WTC11 (cell line): ENCODE measurements around the gene SAMD4A. TPM values are rescaled to one million over a fixed set of nuclear protein-coding genes. Genes with fewer than 3 reads are reported as not detected.

Experiments
- ATF1 ChIP-seq: sonication (generic); formaldehyde crosslinking; IDR thresholded peaks from 2 replicates; pipeline ENCODE4 v1.8.1; 2023; ENCODE audit warnings: mild to moderate bottlenecking, moderate library complexity, missing genetic modification reagents
- CREB1 ChIP-seq: sonication (generic); formaldehyde crosslinking; IDR thresholded peaks from 2 replicates; pipeline ENCODE4 v1.8.0; 2023; ENCODE audit warnings: mild to moderate bottlenecking, missing genetic modification reagents
- CTCF ChIP-seq: fragments of 200-600 bp; IDR thresholded peaks from 2 replicates; pipeline ENCODE4 v1.8.0; 2022; ENCODE audit warnings: antibody characterized with exemption
- ESRRA ChIP-seq: sonication (generic); formaldehyde crosslinking; IDR thresholded peaks from 2 replicates; pipeline ENCODE4 v1.8.1; 2022; ENCODE audit warnings: mild to moderate bottlenecking, missing genetic modification reagents, borderline replicate concordance
- FOXK1 ChIP-seq: sonication (generic); formaldehyde crosslinking; IDR thresholded peaks from 2 replicates; pipeline ENCODE4 v1.8.0; 2022; ENCODE audit warnings: mild to moderate bottlenecking, moderate library complexity, missing genetic modification reagents
- FOXP4 ChIP-seq: sonication (generic); formaldehyde crosslinking; IDR thresholded peaks from 2 replicates; pipeline ENCODE4 v1.8.0; 2022; ENCODE audit warnings: mild to moderate bottlenecking, missing genetic modification reagents
- GABPB1 ChIP-seq: sonication (generic); formaldehyde crosslinking; IDR thresholded peaks from 2 replicates; pipeline ENCODE4 v1.8.1; 2023; ENCODE audit warnings: mild to moderate bottlenecking, missing genetic modification reagents
- JUN ChIP-seq: sonication (generic); formaldehyde crosslinking; IDR thresholded peaks from 2 replicates; pipeline ENCODE4 v1.8.0; 2023; ENCODE audit warnings: mild to moderate bottlenecking, missing genetic modification reagents
- MXD4 ChIP-seq: fragments of 250-450 bp; sonication (Bioruptor Pico); IDR thresholded peaks from 2 replicates; pipeline ENCODE4 v1.8.0; 2021; ENCODE audit warnings: mild to moderate bottlenecking, moderate library complexity, borderline replicate concordance
- RELA ChIP-seq: sonication (generic); formaldehyde crosslinking; IDR thresholded peaks from 2 replicates; pipeline ENCODE4 v1.8.1; 2022; ENCODE audit warnings: missing genetic modification reagents, mild to moderate bottlenecking, borderline replicate concordance
- RORB ChIP-seq: fragments of 250-450 bp; sonication (Bioruptor Pico); IDR thresholded peaks from 2 replicates; pipeline ENCODE4 v1.9.0; 2021; ENCODE audit warnings: mild to moderate bottlenecking
- SMAD4 ChIP-seq: sonication (generic); formaldehyde crosslinking; IDR thresholded peaks from 2 replicates; pipeline ENCODE4 v1.8.0; 2022; ENCODE audit warnings: mild to moderate bottlenecking, missing genetic modification reagents
- SP1 ChIP-seq: sonication (generic); formaldehyde crosslinking; conservative IDR thresholded peaks from 2 replicates; pipeline ENCODE4 v1.8.1; 2022; ENCODE audit warnings: missing genetic modification reagents
- ZNF121 ChIP-seq: sonication (generic); formaldehyde crosslinking; IDR thresholded peaks from 2 replicates; pipeline ENCODE4 v1.8.0; 2023; ENCODE audit warnings: missing genetic modification reagents
- total RNA-seq: library from RNA; stranded (reverse); gene quantifications from 3 replicates; pipeline ENCODE4 v1.2.3, GENCODE V29; 2021
- TF ChIP-seq, protein P1 (sequence below): fragments of 250-450 bp; sonication (Bioruptor Pico); IDR thresholded peaks from 2 replicates; pipeline ENCODE4 v1.8.0; 2021; ENCODE audit warnings: mild to moderate bottlenecking
- TF ChIP-seq, protein P2 (sequence below): sonication (generic); formaldehyde crosslinking; IDR thresholded peaks from 2 replicates; pipeline ENCODE4 v1.8.1; 2023; ENCODE audit warnings: mild to moderate bottlenecking, missing genetic modification reagents
- TF ChIP-seq, protein P3 (sequence below): sonication (generic); formaldehyde crosslinking; IDR thresholded peaks from 2 replicates; pipeline ENCODE4 v1.8.1; 2023; ENCODE audit warnings: mild to moderate bottlenecking, missing genetic modification reagents, borderline replicate concordance
- TF ChIP-seq, protein P4 (sequence below): sonication (generic); formaldehyde crosslinking; conservative IDR thresholded peaks from 2 replicates; pipeline ENCODE4 v1.8.1; 2023; ENCODE audit warnings: mild to moderate bottlenecking, low read depth, missing genetic modification reagents, moderate library complexity
- TF ChIP-seq, protein P5 (sequence below): fragments of 250-450 bp; sonication (Bioruptor Pico); conservative IDR thresholded peaks from 2 replicates; pipeline ENCODE4 v1.9.0; 2021; ENCODE audit warnings: mild to moderate bottlenecking
- TF ChIP-seq, protein P6 (sequence below): sonication (generic); formaldehyde crosslinking; IDR thresholded peaks from 2 replicates; pipeline ENCODE4 v1.8.0; 2022; ENCODE audit warnings: mild to moderate bottlenecking, missing genetic modification reagents

The SAMD4A gene
- total RNA-seq, 1 experiment from 2014 or later = 6.0 TPM

DNA sequence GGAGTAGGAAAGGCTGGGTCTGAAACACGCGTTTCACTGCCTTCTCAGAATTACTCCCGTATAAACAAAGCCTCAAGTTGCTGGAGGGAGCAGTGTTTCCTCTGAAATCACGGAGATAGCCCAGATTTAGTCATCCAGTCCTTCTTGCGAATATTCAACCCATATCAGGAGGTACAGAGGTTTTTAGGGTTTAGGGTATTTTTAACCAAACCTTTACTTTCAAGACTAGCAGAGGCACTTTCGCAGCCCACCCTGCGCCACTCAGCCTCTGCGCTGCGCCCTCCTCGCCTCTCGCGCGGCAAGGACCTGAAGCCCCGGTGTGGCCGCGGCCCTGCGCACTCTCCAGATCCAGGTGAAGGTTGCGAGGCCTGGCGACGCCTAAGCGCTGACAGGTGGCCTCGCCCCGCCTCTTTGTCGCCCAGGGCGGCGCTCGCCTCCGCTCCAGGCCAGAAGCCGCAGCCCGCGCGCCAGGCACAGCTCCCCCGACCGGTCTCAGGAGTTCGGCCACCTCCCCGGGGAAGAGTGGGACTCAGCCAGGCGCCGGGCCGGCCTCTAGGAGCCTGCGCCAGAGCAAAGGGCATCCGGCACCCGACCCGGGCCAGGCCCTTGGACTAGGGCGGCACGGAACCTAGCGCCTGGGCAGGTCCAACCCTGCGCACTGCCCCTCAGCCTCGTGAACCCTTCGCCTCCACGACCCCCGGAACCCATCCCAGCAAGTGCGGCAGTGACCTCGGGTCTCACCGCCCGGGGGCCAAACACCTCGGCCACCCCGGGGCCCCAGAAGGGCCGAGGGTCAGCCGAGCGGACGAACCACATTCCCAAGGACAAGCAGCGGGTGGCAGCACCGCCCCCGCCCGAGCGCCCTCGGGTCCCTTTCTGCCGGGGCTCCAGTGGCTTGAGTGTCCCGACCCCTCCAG is 1.8 kb upstream of the SAMD4A start (continued):
- TF ChIP-seq, protein P1, sequence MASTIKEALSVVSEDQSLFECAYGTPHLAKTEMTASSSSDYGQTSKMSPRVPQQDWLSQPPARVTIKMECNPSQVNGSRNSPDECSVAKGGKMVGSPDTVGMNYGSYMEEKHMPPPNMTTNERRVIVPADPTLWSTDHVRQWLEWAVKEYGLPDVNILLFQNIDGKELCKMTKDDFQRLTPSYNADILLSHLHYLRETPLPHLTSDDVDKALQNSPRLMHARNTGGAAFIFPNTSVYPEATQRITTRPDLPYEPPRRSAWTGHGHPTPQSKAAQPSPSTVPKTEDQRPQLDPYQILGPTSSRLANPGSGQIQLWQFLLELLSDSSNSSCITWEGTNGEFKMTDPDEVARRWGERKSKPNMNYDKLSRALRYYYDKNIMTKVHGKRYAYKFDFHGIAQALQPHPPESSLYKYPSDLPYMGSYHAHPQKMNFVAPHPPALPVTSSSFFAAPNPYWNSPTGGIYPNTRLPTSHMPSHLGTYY (CRISPR knock-in tag) = no peak
- TF ChIP-seq, protein P2, sequence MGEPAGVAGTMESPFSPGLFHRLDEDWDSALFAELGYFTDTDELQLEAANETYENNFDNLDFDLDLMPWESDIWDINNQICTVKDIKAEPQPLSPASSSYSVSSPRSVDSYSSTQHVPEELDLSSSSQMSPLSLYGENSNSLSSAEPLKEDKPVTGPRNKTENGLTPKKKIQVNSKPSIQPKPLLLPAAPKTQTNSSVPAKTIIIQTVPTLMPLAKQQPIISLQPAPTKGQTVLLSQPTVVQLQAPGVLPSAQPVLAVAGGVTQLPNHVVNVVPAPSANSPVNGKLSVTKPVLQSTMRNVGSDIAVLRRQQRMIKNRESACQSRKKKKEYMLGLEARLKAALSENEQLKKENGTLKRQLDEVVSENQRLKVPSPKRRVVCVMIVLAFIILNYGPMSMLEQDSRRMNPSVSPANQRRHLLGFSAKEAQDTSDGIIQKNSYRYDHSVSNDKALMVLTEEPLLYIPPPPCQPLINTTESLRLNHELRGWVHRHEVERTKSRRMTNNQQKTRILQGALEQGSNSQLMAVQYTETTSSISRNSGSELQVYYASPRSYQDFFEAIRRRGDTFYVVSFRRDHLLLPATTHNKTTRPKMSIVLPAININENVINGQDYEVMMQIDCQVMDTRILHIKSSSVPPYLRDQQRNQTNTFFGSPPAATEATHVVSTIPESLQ (CRISPR knock-in tag) = no peak
- TF ChIP-seq RELA (CRISPR knock-in tag) (no peak), CREB1 (no peak), SP1 (peak; percentile 38; the same call in 1 of the 2 replicates), ZNF121 (CRISPR knock-in tag) (no peak), CTCF (no peak), ESRRA (no peak), FOXP4 (CRISPR knock-in tag) (no peak), RORB (CRISPR knock-in tag) (no peak), GABPB1 (CRISPR knock-in tag) (no peak), FOXK1 (CRISPR knock-in tag) (0 out of 2 replicates have a peak, but pooled peaks have one; percentile 43), JUN (CRISPR knock-in tag) (no peak), SMAD4 (CRISPR knock-in tag) (no peak), MXD4 (CRISPR knock-in tag) (no peak), ATF1 (CRISPR knock-in tag) (no peak)
- TF ChIP-seq, protein P3, sequence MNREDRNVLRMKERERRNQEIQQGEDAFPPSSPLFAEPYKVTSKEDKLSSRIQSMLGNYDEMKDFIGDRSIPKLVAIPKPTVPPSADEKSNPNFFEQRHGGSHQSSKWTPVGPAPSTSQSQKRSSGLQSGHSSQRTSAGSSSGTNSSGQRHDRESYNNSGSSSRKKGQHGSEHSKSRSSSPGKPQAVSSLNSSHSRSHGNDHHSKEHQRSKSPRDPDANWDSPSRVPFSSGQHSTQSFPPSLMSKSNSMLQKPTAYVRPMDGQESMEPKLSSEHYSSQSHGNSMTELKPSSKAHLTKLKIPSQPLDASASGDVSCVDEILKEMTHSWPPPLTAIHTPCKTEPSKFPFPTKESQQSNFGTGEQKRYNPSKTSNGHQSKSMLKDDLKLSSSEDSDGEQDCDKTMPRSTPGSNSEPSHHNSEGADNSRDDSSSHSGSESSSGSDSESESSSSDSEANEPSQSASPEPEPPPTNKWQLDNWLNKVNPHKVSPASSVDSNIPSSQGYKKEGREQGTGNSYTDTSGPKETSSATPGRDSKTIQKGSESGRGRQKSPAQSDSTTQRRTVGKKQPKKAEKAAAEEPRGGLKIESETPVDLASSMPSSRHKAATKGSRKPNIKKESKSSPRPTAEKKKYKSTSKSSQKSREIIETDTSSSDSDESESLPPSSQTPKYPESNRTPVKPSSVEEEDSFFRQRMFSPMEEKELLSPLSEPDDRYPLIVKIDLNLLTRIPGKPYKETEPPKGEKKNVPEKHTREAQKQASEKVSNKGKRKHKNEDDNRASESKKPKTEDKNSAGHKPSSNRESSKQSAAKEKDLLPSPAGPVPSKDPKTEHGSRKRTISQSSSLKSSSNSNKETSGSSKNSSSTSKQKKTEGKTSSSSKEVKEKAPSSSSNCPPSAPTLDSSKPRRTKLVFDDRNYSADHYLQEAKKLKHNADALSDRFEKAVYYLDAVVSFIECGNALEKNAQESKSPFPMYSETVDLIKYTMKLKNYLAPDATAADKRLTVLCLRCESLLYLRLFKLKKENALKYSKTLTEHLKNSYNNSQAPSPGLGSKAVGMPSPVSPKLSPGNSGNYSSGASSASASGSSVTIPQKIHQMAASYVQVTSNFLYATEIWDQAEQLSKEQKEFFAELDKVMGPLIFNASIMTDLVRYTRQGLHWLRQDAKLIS (CRISPR knock-in tag) = no peak
- TF ChIP-seq, protein P4, sequence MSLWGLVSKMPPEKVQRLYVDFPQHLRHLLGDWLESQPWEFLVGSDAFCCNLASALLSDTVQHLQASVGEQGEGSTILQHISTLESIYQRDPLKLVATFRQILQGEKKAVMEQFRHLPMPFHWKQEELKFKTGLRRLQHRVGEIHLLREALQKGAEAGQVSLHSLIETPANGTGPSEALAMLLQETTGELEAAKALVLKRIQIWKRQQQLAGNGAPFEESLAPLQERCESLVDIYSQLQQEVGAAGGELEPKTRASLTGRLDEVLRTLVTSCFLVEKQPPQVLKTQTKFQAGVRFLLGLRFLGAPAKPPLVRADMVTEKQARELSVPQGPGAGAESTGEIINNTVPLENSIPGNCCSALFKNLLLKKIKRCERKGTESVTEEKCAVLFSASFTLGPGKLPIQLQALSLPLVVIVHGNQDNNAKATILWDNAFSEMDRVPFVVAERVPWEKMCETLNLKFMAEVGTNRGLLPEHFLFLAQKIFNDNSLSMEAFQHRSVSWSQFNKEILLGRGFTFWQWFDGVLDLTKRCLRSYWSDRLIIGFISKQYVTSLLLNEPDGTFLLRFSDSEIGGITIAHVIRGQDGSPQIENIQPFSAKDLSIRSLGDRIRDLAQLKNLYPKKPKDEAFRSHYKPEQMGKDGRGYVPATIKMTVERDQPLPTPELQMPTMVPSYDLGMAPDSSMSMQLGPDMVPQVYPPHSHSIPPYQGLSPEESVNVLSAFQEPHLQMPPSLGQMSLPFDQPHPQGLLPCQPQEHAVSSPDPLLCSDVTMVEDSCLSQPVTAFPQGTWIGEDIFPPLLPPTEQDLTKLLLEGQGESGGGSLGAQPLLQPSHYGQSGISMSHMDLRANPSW (CRISPR knock-in tag) = no peak
- TF ChIP-seq, protein P5, sequence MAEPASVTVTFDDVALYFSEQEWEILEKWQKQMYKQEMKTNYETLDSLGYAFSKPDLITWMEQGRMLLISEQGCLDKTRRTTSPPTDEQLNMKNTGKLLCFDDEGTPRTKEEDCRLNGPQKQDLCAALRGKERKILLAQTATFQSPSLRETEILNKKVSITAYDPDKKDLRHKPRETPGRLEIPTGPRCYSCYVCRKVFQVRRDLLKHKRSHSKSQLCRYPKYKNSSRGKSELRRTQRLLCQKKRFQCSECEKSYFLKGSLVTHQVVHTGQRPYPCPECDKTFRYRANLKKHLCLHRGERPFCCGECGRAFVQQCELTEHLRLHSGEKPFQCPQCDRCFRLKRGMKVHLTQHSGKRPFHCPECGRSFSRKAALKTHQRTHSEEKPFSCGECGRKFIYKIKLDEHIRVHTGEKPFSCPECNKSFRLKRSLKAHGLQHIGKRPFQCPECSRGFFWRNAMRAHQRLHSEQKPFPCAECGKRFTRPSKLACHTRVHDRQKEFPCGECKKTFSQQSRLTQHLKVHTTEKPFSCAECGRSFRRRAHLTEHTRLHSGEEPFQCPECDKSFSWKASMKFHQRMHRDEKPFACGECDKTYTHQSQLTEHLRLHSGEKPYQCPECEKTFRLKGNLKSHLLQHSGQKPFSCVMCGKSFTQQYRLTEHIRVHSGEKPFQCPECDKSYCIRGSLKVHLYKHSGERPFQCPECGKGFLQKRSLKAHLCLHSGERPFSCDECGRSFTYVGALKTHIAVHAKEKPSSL (CRISPR knock-in tag) = no peak
- TF ChIP-seq, protein P6, sequence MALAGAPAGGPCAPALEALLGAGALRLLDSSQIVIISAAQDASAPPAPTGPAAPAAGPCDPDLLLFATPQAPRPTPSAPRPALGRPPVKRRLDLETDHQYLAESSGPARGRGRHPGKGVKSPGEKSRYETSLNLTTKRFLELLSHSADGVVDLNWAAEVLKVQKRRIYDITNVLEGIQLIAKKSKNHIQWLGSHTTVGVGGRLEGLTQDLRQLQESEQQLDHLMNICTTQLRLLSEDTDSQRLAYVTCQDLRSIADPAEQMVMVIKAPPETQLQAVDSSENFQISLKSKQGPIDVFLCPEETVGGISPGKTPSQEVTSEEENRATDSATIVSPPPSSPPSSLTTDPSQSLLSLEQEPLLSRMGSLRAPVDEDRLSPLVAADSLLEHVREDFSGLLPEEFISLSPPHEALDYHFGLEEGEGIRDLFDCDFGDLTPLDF (CRISPR knock-in tag) = no peak
